Measurements from ENCODE around the gene DNAJC28.
"Not testable (repeated sequence)": the region's sequence is repeated elsewhere in the genome, so short reads cannot be mapped to it uniquely, and the experiment has no call there.

DNAJC28 gene

GRCh38 chr21:33507003-33507402, 15.5 kb upstream of the DNAJC28 start:
- not testable (repeated sequence) for H3K4me1 Mint-ChIP-seq; H3K9me3 Mint-ChIP-seq; ATAC-seq (replicated peaks; ENCODE audit: extremely low read depth, poor library complexity, severe bottlenecking); H3K27ac Mint-ChIP-seq (ENCODE audit: low read depth); DNase-seq (ENCODE audit: low spot score in 2 of 2); H3K4me3 Mint-ChIP-seq; H3K27me3 Mint-ChIP-seq
- H3K36me3 Mint-ChIP-seq (ENCODE audit: insufficient read depth) = peaks cover 37% of the 10 kb centered on the region

- no peak overlapping the region for H3K4me3 Mint-ChIP-seq
- DNase-seq (ENCODE audit: low spot score in 2 of 2) (no peak), ATAC-seq (replicated peaks; ENCODE audit: extremely low read depth, poor library complexity, severe bottlenecking) (no peak)
- H3K4me1 Mint-ChIP-seq = no peaks in the 10 kb centered on the region
- no peak overlapping the region for H3K27ac Mint-ChIP-seq (ENCODE audit: low read depth)
- H3K27me3 Mint-ChIP-seq = no peaks in the 10 kb centered on the region
- H3K9me3 Mint-ChIP-seq = peaks cover 6% of the 10 kb centered on the region
- peaks cover 30% of the 10 kb centered on the region for H3K36me3 Mint-ChIP-seq (ENCODE audit: insufficient read depth)
Measured at GRCh38 chr21:33505833-33506232, 14.3 kb upstream of the DNAJC28 start.

- Mint-ChIP-seq H3K4me3 (no peak overlapping the region), H3K27ac (ENCODE audit: low read depth) (no peak overlapping the region), H3K9me3 (no peaks in the 10 kb centered on the region), H3K36me3 (ENCODE audit: insufficient read depth) (peaks cover 2% of the 10 kb centered on the region), H3K4me1 (peaks cover 6% of the 10 kb centered on the region), H3K27me3 (peaks cover 9% of the 10 kb centered on the region)
- ATAC-seq (replicated peaks; ENCODE audit: extremely low read depth, poor library complexity, severe bottlenecking) (no peak), DNase-seq (ENCODE audit: low spot score in 2 of 2) (no peak)
Measured at GRCh38 chr21:33496345-33496744, 4.8 kb upstream of the DNAJC28 start.

GRCh38 chr21:33495743-33496142, 4.2 kb upstream of the DNAJC28 start:
- no peak for ATAC-seq (replicated peaks; ENCODE audit: extremely low read depth, poor library complexity, severe bottlenecking)
- Mint-ChIP-seq H3K27ac (ENCODE audit: low read depth) (no peak overlapping the region), H3K4me1 (peaks cover 10% of the 10 kb centered on the region), H3K9me3 (no peaks in the 10 kb centered on the region), H3K4me3 (no peak overlapping the region), H3K27me3 (peaks cover 9% of the 10 kb centered on the region), H3K36me3 (ENCODE audit: insufficient read depth) (peaks cover 7% of the 10 kb centered on the region)
- no peak for DNase-seq (ENCODE audit: low spot score in 2 of 2)

GRCh38 chr21:33493756-33494155, 2.2 kb upstream of the DNAJC28 start:
- H3K27me3 Mint-ChIP-seq = peaks cover 9% of the 10 kb centered on the region
- DNase-seq (ENCODE audit: low spot score in 2 of 2) (no peak), ATAC-seq (replicated peaks; ENCODE audit: extremely low read depth, poor library complexity, severe bottlenecking) (no peak)
- H3K4me3 Mint-ChIP-seq = no peak overlapping the region
- peaks cover 8% of the 10 kb centered on the region for H3K36me3 Mint-ChIP-seq (ENCODE audit: insufficient read depth)
- H3K4me1 Mint-ChIP-seq = peaks cover 11% of the 10 kb centered on the region
- H3K9me3 Mint-ChIP-seq = no peaks in the 10 kb centered on the region
- no peak overlapping the region for H3K27ac Mint-ChIP-seq (ENCODE audit: low read depth)

DNA sequence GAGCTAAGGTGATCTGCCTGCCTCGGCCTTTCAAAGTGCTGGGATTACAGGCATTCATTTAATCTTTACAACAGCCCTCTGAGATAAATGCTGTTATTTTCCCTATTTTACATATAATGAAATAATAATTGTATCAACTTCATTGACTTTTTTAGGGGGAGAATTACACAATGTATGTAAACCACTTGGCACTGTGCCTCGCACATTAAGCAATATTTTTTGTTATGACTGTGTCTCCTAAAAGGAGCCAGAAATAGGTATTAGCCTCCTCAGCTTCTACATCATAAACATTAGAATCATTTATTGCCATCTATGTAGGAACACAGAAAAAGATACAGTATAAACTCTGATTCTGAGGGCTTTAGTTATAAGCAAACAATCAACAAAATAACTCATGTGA, 1.1 kb upstream of the DNAJC28 start:
- DNase-seq (ENCODE audit: low spot score in 2 of 2) = no peak
- H3K36me3 Mint-ChIP-seq (ENCODE audit: insufficient read depth) = peaks cover 8% of the 10 kb centered on the region

GRCh38 chr21:33490991-33491372, 534 bp downstream of the DNAJC28 start:
- Mint-ChIP-seq H3K4me3 (peak overlapping the region; percentile 74), H3K27me3 (peaks cover 9% of the 10 kb centered on the region), H3K4me1 (peaks cover 11% of the 10 kb centered on the region), H3K9me3 (no peaks in the 10 kb centered on the region), H3K27ac (ENCODE audit: low read depth) (no peak overlapping the region), H3K36me3 (ENCODE audit: insufficient read depth) (peaks cover 8% of the 10 kb centered on the region)
- DNase-seq (ENCODE audit: low spot score in 2 of 2) (peak in 1 of 2 donors; percentile 16), ATAC-seq (replicated peaks; ENCODE audit: extremely low read depth, poor library complexity, severe bottlenecking) (no peak)

More for the DNA sequence above, 1.1 kb upstream of the DNAJC28 start:
- ATAC-seq (replicated peaks; ENCODE audit: extremely low read depth, poor library complexity, severe bottlenecking) = no peak
- Mint-ChIP-seq H3K9me3 (no peaks in the 10 kb centered on the region), H3K27ac (ENCODE audit: low read depth) (no peak overlapping the region), H3K4me1 (peaks cover 11% of the 10 kb centered on the region), H3K27me3 (peaks cover 9% of the 10 kb centered on the region), H3K4me3 (peak overlapping the region; percentile 74)

- H3K36me3 Mint-ChIP-seq (ENCODE audit: insufficient read depth) = peaks cover 8% of the 10 kb centered on the region
- ATAC-seq (replicated peaks; ENCODE audit: extremely low read depth, poor library complexity, severe bottlenecking) (no peak), DNase-seq (ENCODE audit: low spot score in 2 of 2) (no peak)
- peaks cover 11% of the 10 kb centered on the region for H3K4me1 Mint-ChIP-seq
- H3K27ac Mint-ChIP-seq (ENCODE audit: low read depth) = no peak overlapping the region
- H3K4me3 Mint-ChIP-seq = no peak overlapping the region
- H3K27me3 Mint-ChIP-seq = no peaks in the 10 kb centered on the region
- no peaks in the 10 kb centered on the region for H3K9me3 Mint-ChIP-seq
Measured at GRCh38 chr21:33488936-33489335, 2.6 kb downstream of the DNAJC28 start.

DNA sequence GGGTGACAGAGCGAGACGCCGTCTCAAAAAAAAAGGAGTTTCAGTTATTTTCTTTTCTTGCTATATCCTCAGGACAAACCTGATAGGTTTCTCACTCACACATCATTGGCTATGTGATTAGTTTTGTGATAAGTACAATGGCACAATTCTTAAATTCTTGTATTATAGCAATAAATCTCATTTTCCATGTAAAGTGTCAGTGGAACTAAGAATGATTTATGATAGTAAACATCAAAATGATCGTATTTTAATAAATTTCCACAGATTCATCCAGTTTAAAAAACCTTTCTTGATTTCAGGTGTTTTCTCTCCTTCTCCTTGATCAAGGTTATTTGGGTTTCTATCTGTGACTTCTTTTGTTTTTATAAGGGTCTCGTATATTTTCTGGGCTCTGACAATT, 3.5 kb downstream of the DNAJC28 start:
- H3K4me3 Mint-ChIP-seq = no peak overlapping the region
- H3K36me3 Mint-ChIP-seq (ENCODE audit: insufficient read depth) = peaks cover 8% of the 10 kb centered on the region
- DNase-seq (ENCODE audit: low spot score in 2 of 2) = no peak
- no peak overlapping the region for H3K27ac Mint-ChIP-seq (ENCODE audit: low read depth)
- H3K27me3 Mint-ChIP-seq = no peaks in the 10 kb centered on the region
- H3K4me1 Mint-ChIP-seq = peaks cover 11% of the 10 kb centered on the region
- H3K9me3 Mint-ChIP-seq = no peaks in the 10 kb centered on the region
- ATAC-seq (replicated peaks; ENCODE audit: extremely low read depth, poor library complexity, severe bottlenecking) = no peak

GRCh38 chr21:33481314-33481943, 10.1 kb downstream of the DNAJC28 start:
- H3K4me1 Mint-ChIP-seq = peaks cover 18% of the 10 kb centered on the region
- H3K27ac Mint-ChIP-seq (ENCODE audit: low read depth) = no peak overlapping the region
- H3K36me3 Mint-ChIP-seq (ENCODE audit: insufficient read depth) = peaks cover 4% of the 10 kb centered on the region
- no peaks in the 10 kb centered on the region for H3K27me3 Mint-ChIP-seq
- H3K4me3 Mint-ChIP-seq = no peak overlapping the region
- ATAC-seq (replicated peaks; ENCODE audit: extremely low read depth, poor library complexity, severe bottlenecking) (no peak), DNase-seq (ENCODE audit: low spot score in 2 of 2) (no peak)
- no peaks in the 10 kb centered on the region for H3K9me3 Mint-ChIP-seq

- H3K27me3 Mint-ChIP-seq = no peaks in the 10 kb centered on the region
- peaks cover 18% of the 10 kb centered on the region for H3K4me1 Mint-ChIP-seq
- peak overlapping the region; percentile 90 for H3K4me3 Mint-ChIP-seq
- H3K27ac Mint-ChIP-seq (ENCODE audit: low read depth) = peak overlapping the region; percentile 88
- H3K9me3 Mint-ChIP-seq = no peaks in the 10 kb centered on the region
- H3K36me3 Mint-ChIP-seq (ENCODE audit: insufficient read depth) = peaks cover 4% of the 10 kb centered on the region
- no peak for DNase-seq (ENCODE audit: low spot score in 2 of 2)
- no peak for ATAC-seq (replicated peaks; ENCODE audit: extremely low read depth, poor library complexity, severe bottlenecking)
Measured at GRCh38 chr21:33480481-33481103, 10.9 kb downstream of the DNAJC28 start.

- H3K36me3 Mint-ChIP-seq (ENCODE audit: insufficient read depth) = peaks cover 4% of the 10 kb centered on the region
- no peaks in the 10 kb centered on the region for H3K9me3 Mint-ChIP-seq
- ATAC-seq (replicated peaks; ENCODE audit: extremely low read depth, poor library complexity, severe bottlenecking) = peak; percentile 86
- peak; percentile 79 to 87 for DNase-seq (ENCODE audit: low spot score in 2 of 2)
- H3K27me3 Mint-ChIP-seq = no peaks in the 10 kb centered on the region
- peak within 1 kb of the TSS; percentile 88 for H3K27ac Mint-ChIP-seq (ENCODE audit: low read depth)
- H3K4me3 Mint-ChIP-seq = peak within 1 kb of the TSS; percentile 90
- peaks cover 18% of the 10 kb centered on the region for H3K4me1 Mint-ChIP-seq
Measured at GRCh38 chr21:33479679-33480480, 11.6 kb downstream of the DNAJC28 start, which contains the start of gene TMEM50B. TMEM50B (minus strand) TSS chr21:33479974; CDS start chr21:33468885, 11,089 bp downstream.
